ENCODE measurements around the gene SMTN.

The SMTN gene

GRCh38 chr22:31080848-31081649 lies at the start of gene SMTN:
Gene SMTN (plus strand): TSS chr22:31081318. CDS start chr22:31083259, 1,941 bp downstream.
- peak within 1 kb of the TSS; percentile 81 for H3K4me3 ChIP-seq
- DNase-seq (ENCODE audit: low spot score), result peak; percentile 96
- TF ChIP-seq, protein P1, sequence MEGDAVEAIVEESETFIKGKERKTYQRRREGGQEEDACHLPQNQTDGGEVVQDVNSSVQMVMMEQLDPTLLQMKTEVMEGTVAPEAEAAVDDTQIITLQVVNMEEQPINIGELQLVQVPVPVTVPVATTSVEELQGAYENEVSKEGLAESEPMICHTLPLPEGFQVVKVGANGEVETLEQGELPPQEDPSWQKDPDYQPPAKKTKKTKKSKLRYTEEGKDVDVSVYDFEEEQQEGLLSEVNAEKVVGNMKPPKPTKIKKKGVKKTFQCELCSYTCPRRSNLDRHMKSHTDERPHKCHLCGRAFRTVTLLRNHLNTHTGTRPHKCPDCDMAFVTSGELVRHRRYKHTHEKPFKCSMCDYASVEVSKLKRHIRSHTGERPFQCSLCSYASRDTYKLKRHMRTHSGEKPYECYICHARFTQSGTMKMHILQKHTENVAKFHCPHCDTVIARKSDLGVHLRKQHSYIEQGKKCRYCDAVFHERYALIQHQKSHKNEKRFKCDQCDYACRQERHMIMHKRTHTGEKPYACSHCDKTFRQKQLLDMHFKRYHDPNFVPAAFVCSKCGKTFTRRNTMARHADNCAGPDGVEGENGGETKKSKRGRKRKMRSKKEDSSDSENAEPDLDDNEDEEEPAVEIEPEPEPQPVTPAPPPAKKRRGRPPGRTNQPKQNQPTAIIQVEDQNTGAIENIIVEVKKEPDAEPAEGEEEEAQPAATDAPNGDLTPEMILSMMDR (IDR thresholded peaks at IDR 0.05), result no peak
- H3K27ac ChIP-seq, result peak within 1 kb of the TSS; percentile 94 to 98

DNA sequence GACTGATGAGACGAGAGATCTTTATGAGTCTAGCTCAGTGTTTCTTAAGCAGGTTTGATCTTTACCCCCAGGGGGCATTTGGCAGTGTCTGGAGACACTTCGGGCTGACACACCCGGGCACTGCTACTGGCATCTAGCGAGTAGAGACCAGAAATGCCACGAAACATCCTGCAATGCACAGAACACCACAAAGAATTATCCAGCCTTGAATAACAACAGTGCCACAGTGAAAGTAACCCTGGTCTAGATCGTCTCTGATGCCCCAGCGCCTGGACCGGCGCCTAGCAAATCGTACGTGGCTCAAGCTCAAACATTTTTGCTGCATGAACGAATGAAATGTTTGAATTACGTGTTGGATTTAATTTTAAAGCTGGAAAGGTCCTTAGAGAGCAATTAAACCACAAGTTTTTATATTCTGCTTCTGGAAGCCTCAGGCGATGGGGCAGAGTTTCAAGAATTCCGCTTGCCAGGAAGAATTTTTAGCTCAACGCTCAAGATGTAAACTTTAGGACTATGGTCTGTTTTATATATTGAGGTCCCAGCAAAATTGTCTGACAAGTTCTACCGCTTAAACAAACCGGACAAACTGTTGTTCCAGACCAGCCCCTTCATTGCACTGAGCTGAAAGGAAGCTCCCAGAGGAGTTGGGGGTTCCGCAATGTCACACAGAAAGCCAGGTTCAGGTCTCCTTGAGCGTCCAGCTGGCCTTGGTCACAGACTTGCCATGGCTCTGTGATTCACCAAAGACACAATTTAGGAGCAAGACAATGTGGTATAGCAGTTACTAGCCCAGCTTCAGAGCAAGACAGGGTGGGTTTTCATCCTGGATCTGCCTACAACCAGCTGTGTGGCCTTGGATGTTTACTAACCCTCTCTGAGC lies 44.2 kb upstream of the SMTN start:
- peak overlapping the region; percentile 60 for H3K4me3 ChIP-seq
- H3K27ac ChIP-seq, result peak overlapping the region; percentile 67 to 80
- DNase-seq (ENCODE audit: low spot score), result no peak
- TF ChIP-seq, protein P1 (IDR thresholded peaks at IDR 0.05), result no peak

GRCh38 chr22:31038686-31039085 lies 42.4 kb upstream of the SMTN start:
- Histone ChIP-seq H3K27ac (peak overlapping the region; percentile 12 to 83), H3K4me3 (no peak overlapping the region)
- TF ChIP-seq, protein P1 (IDR thresholded peaks at IDR 0.05), result no peak
- no peak for DNase-seq (ENCODE audit: low spot score)

DNA sequence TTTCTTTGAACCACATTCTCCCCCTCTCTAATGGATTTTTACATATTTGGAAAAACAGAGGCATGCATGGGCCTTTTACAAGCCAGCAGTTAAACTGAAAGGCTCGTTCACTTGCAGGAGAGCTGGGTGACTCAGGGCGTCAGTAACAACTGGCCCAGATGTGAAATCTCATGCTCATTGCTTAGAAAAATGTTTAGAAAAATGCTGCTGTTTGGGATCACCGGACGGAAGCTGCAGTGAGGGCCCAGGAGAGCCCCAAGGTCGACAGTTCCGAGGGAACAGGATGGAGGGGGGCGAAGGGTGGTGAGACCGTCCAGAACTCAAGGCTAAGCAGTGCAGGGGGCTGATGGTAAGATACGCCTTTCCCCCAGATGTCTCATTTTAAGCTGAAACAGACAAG lies 41.7 kb upstream of the SMTN start:
- TF ChIP-seq, protein P1 (IDR thresholded peaks at IDR 0.05), result no peak
- no peak for DNase-seq (ENCODE audit: low spot score)
- Histone ChIP-seq H3K4me3 (no peak overlapping the region), H3K27ac (peak overlapping the region; percentile 12 to 83)

DNA sequence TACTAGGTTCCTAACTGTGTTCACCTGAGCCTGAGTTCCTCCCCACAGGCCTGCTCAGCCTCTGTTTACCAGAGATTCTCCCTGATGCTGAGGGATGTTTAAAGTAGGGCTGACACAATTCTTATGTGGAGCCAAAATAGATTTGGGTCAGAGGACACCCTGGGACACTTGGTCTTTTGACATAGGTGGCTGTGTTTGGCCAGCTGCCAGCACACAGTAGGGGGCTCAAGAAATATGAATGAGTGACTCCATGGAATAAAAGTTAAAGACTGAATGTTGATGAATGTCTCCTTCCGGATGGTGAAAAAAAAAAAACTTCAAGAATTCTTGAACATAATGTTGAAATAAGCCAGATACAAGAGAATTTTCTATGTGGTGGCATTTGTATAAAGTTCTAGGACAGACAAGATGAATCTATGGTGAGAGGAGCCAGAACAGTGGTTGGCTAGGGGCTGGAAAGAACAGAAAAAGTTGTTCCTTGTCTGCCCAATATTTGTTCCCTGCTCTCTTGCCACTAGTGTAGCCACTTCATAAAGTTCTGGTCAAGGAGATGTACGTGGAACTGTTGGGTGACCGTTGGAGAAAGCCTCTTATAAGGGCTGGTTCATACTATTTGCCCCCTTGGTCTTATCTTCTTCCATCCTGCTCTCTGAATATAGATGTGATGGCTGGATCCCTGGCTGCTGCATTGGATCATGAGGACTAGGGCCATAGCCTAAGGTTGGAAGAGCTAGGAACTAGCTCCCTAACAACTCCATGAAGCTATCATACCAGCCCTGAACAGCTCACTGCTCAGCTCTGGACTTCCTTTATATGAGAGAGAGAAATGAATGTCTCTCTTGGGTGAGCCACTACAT lies 40.3 kb upstream of the SMTN start:
- no peak for DNase-seq (ENCODE audit: low spot score)
- H3K4me3 ChIP-seq, result no peak overlapping the region
- TF ChIP-seq, protein P1 (IDR thresholded peaks at IDR 0.05), result no peak
- no peak overlapping the region for H3K27ac ChIP-seq

DNA sequence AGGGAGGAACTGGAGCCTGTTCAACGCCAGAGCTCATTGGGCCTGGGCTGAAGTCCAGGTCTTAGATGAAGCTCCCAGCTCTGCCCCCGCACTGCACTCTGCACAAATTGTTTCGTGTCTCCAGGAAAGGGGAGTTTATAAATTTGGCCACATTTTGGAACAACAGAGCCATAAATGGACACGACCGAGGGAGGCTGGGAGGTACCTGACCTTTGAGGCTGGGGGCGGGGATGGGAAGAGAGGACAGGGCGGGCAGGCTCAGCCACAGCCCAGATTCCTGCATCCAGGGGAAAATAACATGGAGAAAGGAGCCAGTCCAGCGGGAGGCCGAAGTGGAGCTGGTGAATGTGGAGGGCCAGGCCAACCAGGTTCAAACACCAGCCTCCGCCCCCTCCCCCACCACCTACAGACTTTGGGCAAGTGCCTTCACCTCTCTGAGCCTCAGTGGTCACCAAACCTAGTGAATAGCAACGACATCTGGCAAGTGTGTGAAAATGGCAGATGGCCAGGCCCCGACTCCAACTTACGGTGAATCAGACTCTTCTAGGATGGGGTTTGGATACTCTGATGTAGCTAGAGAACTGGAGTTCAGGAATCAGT lies 36.8 kb upstream of the SMTN start:
- H3K4me3 ChIP-seq, result peak overlapping the region; percentile 3
- DNase-seq (ENCODE audit: low spot score), result no peak
- peak overlapping the region; percentile 62 to 82 for H3K27ac ChIP-seq
- TF ChIP-seq, protein P1 (IDR thresholded peaks at IDR 0.05), result no peak
